GM12875 (cell line): Measurements from ENCODE around the gene IL20.

Experiments used
- H3K4me3 ChIP-seq: one replicate; pipeline ENCODE4 v1.5.1; 2011; ENCODE audit warnings: low read depth, low read length, control low read depth
- CTCF ChIP-seq: IDR thresholded peaks from 2 replicates; pipeline ENCODE4 v1.5.1; 2011; ENCODE audit warnings: low read depth, mild to moderate bottlenecking, control low read depth, inconsistent platforms, low read length, moderate library complexity, borderline replicate concordance; ENCODE audit not compliant: insufficient read depth

IL20 gene

GRCh38 chr1:206854401-206855129 is 10.9 kb upstream of the IL20 start:
- no peak for TF ChIP-seq CTCF
- no peak overlapping the region for H3K4me3 ChIP-seq

GRCh38 chr1:206855859-206856258 is 9.6 kb upstream of the IL20 start:
- no peak for TF ChIP-seq CTCF
- H3K4me3 ChIP-seq = no peak overlapping the region

- no peak overlapping the region for H3K4me3 ChIP-seq
- TF ChIP-seq CTCF = peak; percentile 29; the same call in 1 of the 2 replicates
These were observed 8.6 kb upstream of the IL20 start for GRCh38 chr1:206856674-206857464.

- no peak overlapping the region for H3K4me3 ChIP-seq
- TF ChIP-seq CTCF = no peak
These were observed 6.3 kb upstream of the IL20 start for GRCh38 chr1:206859082-206859521.

GRCh38 chr1:206860165-206860564 is 5.3 kb upstream of the IL20 start:
- no peak overlapping the region for H3K4me3 ChIP-seq
- TF ChIP-seq CTCF = no peak

- H3K4me3 ChIP-seq = no peak overlapping the region
- TF ChIP-seq CTCF = no peak
These were observed 2.2 kb upstream of the IL20 start for GRCh38 chr1:206863266-206863665.
